CMK (cell line): ENCODE data around the gene GALNT10.

Experiments
- DNase-seq: peaks from one replicate; pipeline ENCODE4 v3.0.0-alpha.2; 2010; ENCODE audit warnings: low read depth

Gene GALNT10

GRCh38 chr5:154268073-154268472 lies 77.5 kb downstream of the GALNT10 start:
- no peak for DNase-seq

GRCh38 chr5:154269414-154269813 lies 78.9 kb downstream of the GALNT10 start:
- no peak for DNase-seq

- DNase-seq, result no peak
These were observed 80.9 kb downstream of the GALNT10 start for GRCh38 chr5:154271466-154271865.

- DNase-seq, result no peak
These were observed 81.5 kb downstream of the GALNT10 start for GRCh38 chr5:154271936-154272514.

- DNase-seq, result peak; percentile 30
These were observed 82.6 kb downstream of the GALNT10 start for GRCh38 chr5:154273028-154273617.

- DNase-seq, result no peak
These were observed 83.7 kb downstream of the GALNT10 start for GRCh38 chr5:154273963-154274827.

GRCh38 chr5:154274828-154275185 lies 84.3 kb downstream of the GALNT10 start:
- no peak for DNase-seq

GRCh38 chr5:154275566-154275965 lies 85.0 kb downstream of the GALNT10 start:
- DNase-seq, result no peak

- DNase-seq, result no peak
These were observed 85.9 kb downstream of the GALNT10 start for GRCh38 chr5:154276261-154276972.

GRCh38 chr5:154276973-154277331 lies 86.4 kb downstream of the GALNT10 start:
- DNase-seq, result no peak

GRCh38 chr5:154277499-154277898 lies 87.0 kb downstream of the GALNT10 start:
- DNase-seq, result no peak

GRCh38 chr5:154278186-154278585 lies 87.7 kb downstream of the GALNT10 start:
- DNase-seq, result no peak

- DNase-seq, result no peak
These were observed 88.4 kb downstream of the GALNT10 start for GRCh38 chr5:154278908-154279307.

- DNase-seq, result no peak
These were observed 93.9 kb downstream of the GALNT10 start for GRCh38 chr5:154284433-154284832.

GRCh38 chr5:154285661-154286408 lies 95.3 kb downstream of the GALNT10 start:
- DNase-seq, result no peak

GRCh38 chr5:154286557-154286956 lies 96.0 kb downstream of the GALNT10 start:
- DNase-seq, result no peak

- DNase-seq, result no peak
These were observed 96.6 kb downstream of the GALNT10 start for GRCh38 chr5:154287136-154287535.

GRCh38 chr5:154288145-154288544 lies 97.6 kb downstream of the GALNT10 start:
- DNase-seq, result no peak

- no peak for DNase-seq
These were observed 101.4 kb downstream of the GALNT10 start for GRCh38 chr5:154291917-154292316.

- no peak for DNase-seq
These were observed 102.7 kb downstream of the GALNT10 start for GRCh38 chr5:154293219-154293618.

- no peak for DNase-seq
These were observed 105.0 kb downstream of the GALNT10 start for GRCh38 chr5:154295551-154295950.
